GM12878 (cell line): ENCODE measurements around the gene TCF7L1. TPM values are rescaled to one million over a fixed set of nuclear protein-coding genes. Genes with fewer than 3 reads are reported as not detected.

ENCODE experiments used
- ATAC-seq: fragments of 200-7000 bp; cut with Tn5 transposase; 3 replicates; pipeline ENCODE4 v1.9.1; 2020; ENCODE audit warnings: mild to moderate bottlenecking, moderate library complexity
- BruUV-seq: library from RNA; stranded (reverse); fragments of 400-500 nt; replicated peaks from 2 replicates; lab custom pipeline; 2021; lab: Mats Ljungman, UMichigan
- CTCF ChIA-PET: fragments of 300-600 bp; sonication (Branson Sonifier 250); formaldehyde crosslinking; extraction: SDS; loops from one replicate; lab custom pipeline; 2021; ENCODE audit warnings: inconsistent platforms; lab: Yijun Ruan, JAX
- POLR2A ChIA-PET: fragments of 350-600 bp; formaldehyde crosslinking; extraction: SDS; loops from one replicate; lab custom pipeline; 2021; ENCODE audit warnings: inconsistent platforms; lab: Charles Lee
- RAD21 ChIA-PET: fragments of 300-600 bp; sonication (Branson Sonifier 250); formaldehyde crosslinking; loops from one replicate; lab custom pipeline; 2023; ENCODE audit warnings: antibody characterized with exemption; ENCODE audit not compliant: unreplicated experiment; lab: Charles Lee
- SMC1A ChIA-PET: fragments of 300-600 bp; sonication (Branson Sonifier 250); formaldehyde crosslinking; loops from one replicate; lab custom pipeline; 2023; ENCODE audit not compliant: unreplicated experiment, uncharacterized antibody; lab: Charles Lee
- DNase-seq: peaks from one replicate; pipeline ENCODE4 v3.0.0-alpha.2; 2011; ENCODE audit warnings: low read depth, low spot score
- FAIRE-seq: peaks from 3 replicates; lab custom pipeline; 2011; peaks lifted over from hg19 to GRCh38; lab: Jason Lieb, UNC
- H2AFZ ChIP-seq: 2 replicates; pipeline ENCODE4 v1.6.0; 2011; ENCODE audit warnings: low read depth, low read length, control low read depth; ENCODE audit not compliant: control insufficient read depth
- H3K27ac ChIP-seq: 2 replicates; pipeline ENCODE4 v1.5.1; 2011; ENCODE audit warnings: control low read depth; ENCODE audit not compliant: control insufficient read depth, insufficient read depth
- H3K27me3 ChIP-seq, 2 experiments: replicated peaks in 1 of 2; 2 replicates each; pipeline versions ENCODE4 v1.6.0 to v1.6.1; 2011; ENCODE audit warnings: low read length in 1 of 2; ENCODE audit not compliant: control insufficient read depth in 2 of 2, insufficient read depth in 2 of 2
- H3K36me3 ChIP-seq, 2 experiments: 2 replicates each; pipeline ENCODE4 v1.5.1; 2011; ENCODE audit warnings: low read length in 1 of 2; ENCODE audit not compliant: control insufficient read depth in 2 of 2, insufficient read depth in 2 of 2
- H3K4me1 ChIP-seq: 2 replicates; pipeline ENCODE4 v1.6.1; 2011; ENCODE audit warnings: mild to moderate bottlenecking, low read length, moderate library complexity, mixed read lengths; ENCODE audit not compliant: control insufficient read depth, insufficient read depth
- H3K4me2 ChIP-seq: 2 replicates; pipeline ENCODE4 v1.6.0; 2011; ENCODE audit warnings: control low read depth; ENCODE audit not compliant: control insufficient read depth, insufficient read depth
- H3K4me3 ChIP-seq: fragments of 200-600 bp; sonication (generic); 2 replicates; pipeline ENCODE4 v1.5.1; 2016
- H3K79me2 ChIP-seq: 2 replicates; pipeline ENCODE4 v1.6.0; 2011; ENCODE audit warnings: low read length; ENCODE audit not compliant: control insufficient read depth, insufficient read depth
- H3K9ac ChIP-seq: 2 replicates; pipeline ENCODE4 v1.8.0; 2011; ENCODE audit warnings: low read length, control low read depth, mixed read lengths; ENCODE audit not compliant: control insufficient read depth, insufficient read depth
- H3K9me3 ChIP-seq: replicated peaks from 3 replicates; pipeline ENCODE4 v1.5.1; 2011; ENCODE audit warnings: mild to moderate bottlenecking, low read length; ENCODE audit not compliant: control insufficient read depth, insufficient read depth
- H4K20me1 ChIP-seq: 2 replicates; pipeline ENCODE4 v1.6.0; 2011; ENCODE audit not compliant: control insufficient read depth, insufficient read depth
- BHLHE40 ChIP-seq, 2 experiments: fragments of 450-650 bp in 1 of 2; IDR thresholded peaks; 2 replicates each; pipeline ENCODE4 v1.6.1; 2011 to 2017; ENCODE audit warnings: low read depth in 2 of 2, borderline replicate concordance in 1 of 2, improper control_type of control experiment in 1 of 2, low read length in 1 of 2, mild to moderate bottlenecking in 1 of 2
- CBX5 ChIP-seq: sonication (generic); IDR thresholded peaks from 2 replicates; pipeline ENCODE4 v1.6.1; 2016; ENCODE audit warnings: low read depth, moderate library complexity, mild to moderate bottlenecking, inconsistent platforms
- CUX1 ChIP-seq: IDR thresholded peaks from 2 replicates; pipeline ENCODE4 v1.6.1; 2012; ENCODE audit warnings: improper control_type of control experiment, low read depth, low read length; ENCODE audit not compliant: insufficient replicate concordance
- DPF2 ChIP-seq: fragments of 450-650 bp; IDR thresholded peaks from 2 replicates; pipeline ENCODE4 v1.6.1; 2017; ENCODE audit warnings: mild to moderate bottlenecking
- FOS ChIP-seq: IDR thresholded peaks from 3 replicates; pipeline ENCODE4 v1.6.1; 2011; ENCODE audit warnings: borderline replicate concordance; ENCODE audit not compliant: insufficient read length; ENCODE audit errors: extremely low read depth
- IRF4 ChIP-seq: IDR thresholded peaks from 2 replicates; pipeline ENCODE4 v1.6.1; 2011; ENCODE audit warnings: low read depth, low read length
- POLR2AphosphoS2 ChIP-seq: IDR thresholded peaks from 2 replicates; pipeline ENCODE4 v1.6.1; 2011; ENCODE audit warnings: low read depth, mild to moderate bottlenecking, low read length, improper control_type of control experiment, moderate library complexity
- RBBP5 ChIP-seq: fragments of 200-600 bp; sonication (generic); conservative IDR thresholded peaks from 2 replicates; pipeline ENCODE4 v1.6.1; 2016
- SIX5 ChIP-seq: IDR thresholded peaks from 2 replicates; pipeline ENCODE4 v1.6.1; 2011; ENCODE audit warnings: mild to moderate bottlenecking, low read depth, low read length, moderate library complexity; ENCODE audit not compliant: severe bottlenecking
- SMAD1 ChIP-seq: fragments of 450-650 bp; IDR thresholded peaks from 2 replicates; pipeline ENCODE4 v1.6.1; 2018; ENCODE audit warnings: mild to moderate bottlenecking, low read depth; ENCODE audit not compliant: partially characterized antibody
- SP1 ChIP-seq: IDR thresholded peaks from one replicate; pipeline ENCODE4 v1.6.1; 2011; ENCODE audit warnings: low read depth, low read length
- WRNIP1 ChIP-seq: IDR thresholded peaks from 2 replicates; pipeline ENCODE4 v1.6.1; 2011; ENCODE audit warnings: low read depth, low read length, improper control_type of control experiment, borderline replicate concordance
- WGBS: methylation state at CpG from one replicate; pipeline ENCODE4 v1.1.6; 2016; ENCODE audit warnings: low lambda C conversion rate; ENCODE audit not compliant: insufficient replicate concordance, insufficient coverage; ENCODE audit errors: missing lambda C conversion rate; 5-methylcytosine and 5-hydroxymethylcytosine counted together
- in situ Hi-C: fragments of 300-500 bp; cut with MboI; formaldehyde crosslinking; loops from 9 replicates; pipeline ENCODE4 v1.14.3; 2018; ENCODE audit warnings: mixed read lengths
- intact Hi-C: fragments of 100-400 bp; cut with micrococcal nuclease; formaldehyde crosslinking; loops from one replicate; pipeline ENCODE4 v1.14.2; 2022; ENCODE audit not compliant: unreplicated experiment
- polyA plus RNA-seq, 11 experiments: library from polyadenylated mRNA; depleted of rRNA in 4 of 11; unstranded in 6 of 11; stranded (reverse) in 5 of 11; fragments of >200 nt; fragmentation: Nextera tagmentation in 4 of 11; fragmentation: Illumina TruSeq in 1 of 11; extraction: Ambion mirVana in 4 of 11; extraction: Trizol in 1 of 11; gene quantifications; 1 replicate in 1 of 11; 2 replicates in 10 of 11; pipeline versions ENCODE4 v1.2.1 to v1.2.3, GENCODE V29; 2011 to 2016; ENCODE audit warnings: inconsistent platforms in 2 of 11, missing spikeins in 2 of 11, low read depth in 1 of 11
- total RNA-seq, 4 experiments: library from RNA; depleted of rRNA in 3 of 4; stranded (reverse); fragments of >200 nt in 3 of 4; fragmentation: Illumina TruSeq in 1 of 4; extraction: Trizol in 1 of 4; gene quantifications; 2 replicates each; pipeline versions ENCODE4 v1.2.1 to v1.2.3, GENCODE V29; 2013 to 2021
- TF ChIP-seq, protein P1 (sequence below): fragments of 450-650 bp; conservative IDR thresholded peaks from 2 replicates; pipeline ENCODE4 v1.6.1; 2017; ENCODE audit warnings: mild to moderate bottlenecking, moderate library complexity
- TF ChIP-seq, protein P2 (sequence below): fragments of 450-650 bp; IDR thresholded peaks from 2 replicates; pipeline ENCODE4 v1.6.1; 2017; ENCODE audit warnings: borderline replicate concordance

Gene TCF7L1
- total and polyA plus RNA-seq, 10 of the 15 experiments (the other 5 are each of a cell fraction or from before 2014, with no cell fraction given) = 0.03 to 0.11 (median 0.10) TPM; not detected in 7

- TF ChIP-seq BHLHE40 (IDR thresholded peaks at IDR 0.05; ENCODE audit: borderline replicate concordance in 1 of 2, low read depth in 2 of 2, low read length in 1 of 2) = no peak
- no peak for TF ChIP-seq POLR2AphosphoS2
- TF ChIP-seq CUX1 = no peak
- TF ChIP-seq SIX5 = no peak
Observed at GRCh38 chr2:85194780-85195480, 61.7 kb downstream of the TCF7L1 start (continued).

DNA sequence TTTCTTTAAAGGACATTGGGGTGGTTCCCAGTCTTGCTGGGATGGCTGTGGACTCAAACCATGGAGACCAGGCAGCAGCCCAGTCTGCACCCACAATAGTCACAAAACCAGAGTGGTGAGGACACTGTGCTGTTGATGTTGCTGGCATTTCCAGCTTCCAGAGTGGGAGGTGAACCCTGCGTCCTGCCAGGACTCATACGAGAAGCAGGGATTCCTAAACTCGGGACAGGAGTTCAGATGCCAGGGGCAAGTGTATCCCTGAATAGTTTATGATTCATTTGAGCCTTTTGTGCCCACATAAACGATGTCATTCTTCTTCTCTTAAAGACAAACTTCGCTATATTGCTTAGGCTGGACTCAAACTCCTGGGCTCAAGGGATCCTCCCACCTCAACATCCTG lies 62.8 kb downstream of the TCF7L1 start:
- Histone ChIP-seq H3K27me3 (peaks cover 0 to 2% of the 10 kb centered on the region in 2 experiments; a peak in 3 of 4 replicates), H3K79me2 (no peaks in the 10 kb centered on the region), H4K20me1 (no peaks in the 10 kb centered on the region), H3K4me3 (no peak overlapping the region), H3K27ac (no peak overlapping the region), H3K36me3 (no peaks in the 10 kb centered on the region), H3K9me3 (no peaks in the 10 kb centered on the region), H2AFZ (no peak overlapping the region), H3K9ac (no peak overlapping the region), H3K4me1 (no peaks in the 10 kb centered on the region), H3K4me2 (no peak overlapping the region)
- intact Hi-C loops (no loop called here), in situ Hi-C loops (no loop called here)
- CTCF ChIA-PET = no interaction called here
- POLR2A ChIA-PET = no interaction called here
- 20% methylated on average over 5 of the region's 5 CpGs for WGBS
- RAD21 ChIA-PET = no interaction called here
- no peak for DNase-seq
- no peak for FAIRE-seq
- no peak for ATAC-seq
- no TSS peak for BruUV-seq
- SMC1A ChIA-PET = no interaction called here
- TF ChIP-seq, protein P1, sequence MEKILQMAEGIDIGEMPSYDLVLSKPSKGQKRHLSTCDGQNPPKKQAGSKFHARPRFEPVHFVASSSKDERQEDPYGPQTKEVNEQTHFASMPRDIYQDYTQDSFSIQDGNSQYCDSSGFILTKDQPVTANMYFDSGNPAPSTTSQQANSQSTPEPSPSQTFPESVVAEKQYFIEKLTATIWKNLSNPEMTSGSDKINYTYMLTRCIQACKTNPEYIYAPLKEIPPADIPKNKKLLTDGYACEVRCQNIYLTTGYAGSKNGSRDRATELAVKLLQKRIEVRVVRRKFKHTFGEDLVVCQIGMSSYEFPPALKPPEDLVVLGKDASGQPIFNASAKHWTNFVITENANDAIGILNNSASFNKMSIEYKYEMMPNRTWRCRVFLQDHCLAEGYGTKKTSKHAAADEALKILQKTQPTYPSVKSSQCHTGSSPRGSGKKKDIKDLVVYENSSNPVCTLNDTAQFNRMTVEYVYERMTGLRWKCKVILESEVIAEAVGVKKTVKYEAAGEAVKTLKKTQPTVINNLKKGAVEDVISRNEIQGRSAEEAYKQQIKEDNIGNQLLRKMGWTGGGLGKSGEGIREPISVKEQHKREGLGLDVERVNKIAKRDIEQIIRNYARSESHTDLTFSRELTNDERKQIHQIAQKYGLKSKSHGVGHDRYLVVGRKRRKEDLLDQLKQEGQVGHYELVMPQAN = no peak
- TF ChIP-seq FOS (no peak), RBBP5 (no peak), BHLHE40 (IDR thresholded peaks at IDR 0.05; ENCODE audit: borderline replicate concordance in 1 of 2, low read depth in 2 of 2, low read length in 1 of 2) (no peak), DPF2 (no peak), WRNIP1 (no peak), SMAD1 (no peak), IRF4 (no peak), CBX5 (no peak), SP1 (no peak)
- TF ChIP-seq, protein P2, sequence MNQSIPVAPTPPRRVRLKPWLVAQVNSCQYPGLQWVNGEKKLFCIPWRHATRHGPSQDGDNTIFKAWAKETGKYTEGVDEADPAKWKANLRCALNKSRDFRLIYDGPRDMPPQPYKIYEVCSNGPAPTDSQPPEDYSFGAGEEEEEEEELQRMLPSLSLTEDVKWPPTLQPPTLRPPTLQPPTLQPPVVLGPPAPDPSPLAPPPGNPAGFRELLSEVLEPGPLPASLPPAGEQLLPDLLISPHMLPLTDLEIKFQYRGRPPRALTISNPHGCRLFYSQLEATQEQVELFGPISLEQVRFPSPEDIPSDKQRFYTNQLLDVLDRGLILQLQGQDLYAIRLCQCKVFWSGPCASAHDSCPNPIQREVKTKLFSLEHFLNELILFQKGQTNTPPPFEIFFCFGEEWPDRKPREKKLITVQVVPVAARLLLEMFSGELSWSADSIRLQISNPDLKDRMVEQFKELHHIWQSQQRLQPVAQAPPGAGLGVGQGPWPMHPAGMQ = no peak
